Measurements from ENCODE around the gene BCAS2. TPM values are rescaled to one million over a fixed set of nuclear protein-coding genes. Genes with fewer than 3 reads are reported as not detected.

BCAS2 gene
- total RNA-seq (2014; rRNA removed; shearing (Covaris generic)), result 43.4 and 48.5 TPM in 2 replicates

DNA sequence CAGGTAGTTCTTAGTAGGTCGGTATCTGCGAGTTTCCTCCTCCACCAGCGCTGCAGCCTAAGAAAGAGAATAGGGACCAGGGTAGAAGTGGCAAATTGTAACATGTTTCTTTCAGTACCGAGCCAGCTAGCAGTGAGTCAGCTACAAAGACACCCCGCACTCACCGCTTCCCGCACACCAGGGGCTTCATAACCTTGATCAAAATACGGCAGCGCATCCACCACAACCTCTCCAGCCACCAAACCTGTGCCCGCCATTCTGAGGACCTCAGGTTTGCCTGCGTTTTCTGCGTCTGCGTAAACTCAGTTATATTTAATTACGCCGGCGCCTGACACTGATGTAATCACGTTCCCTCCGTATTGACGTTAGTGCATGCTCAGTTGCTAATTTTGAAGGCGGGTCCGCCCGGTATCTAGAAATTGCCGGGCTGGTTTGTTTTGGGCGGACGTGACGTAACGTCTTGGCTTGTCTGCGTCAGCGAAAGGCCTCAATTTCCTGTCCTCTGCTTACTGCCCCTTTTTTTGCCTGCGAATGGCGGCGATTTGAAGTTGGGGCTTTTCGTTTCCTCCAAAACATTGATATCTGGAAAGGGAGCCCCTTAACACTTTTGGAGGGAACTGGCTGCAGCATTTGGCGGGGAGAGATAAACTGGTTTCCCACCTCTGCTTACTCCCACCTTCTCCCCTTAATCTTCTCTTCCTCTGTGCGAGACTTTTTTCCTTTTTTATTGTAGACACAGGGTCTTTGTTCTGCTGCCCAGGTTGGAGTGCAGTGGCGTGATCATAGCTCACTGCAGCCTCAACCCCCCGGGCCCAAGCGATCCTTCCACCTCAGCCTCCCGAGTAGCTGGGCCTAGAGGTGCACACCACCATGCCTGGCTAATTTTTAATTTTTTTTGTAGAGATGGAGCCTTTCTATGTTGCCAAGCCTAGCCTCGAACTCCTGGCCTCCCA is at the start of gene BCAS2:
TSS of gene BCAS2 (minus strand) at position 281 of the 953 bp plus-strand sequence. CDS start at position 257, 24 bp downstream.
- in situ Hi-C loops (cut with HindIII; ENCODE audit: low sequenced_read_pairs), result no loop called here
- DNase-seq (ENCODE audit: low spot score), result peak; percentile 99

DNA sequence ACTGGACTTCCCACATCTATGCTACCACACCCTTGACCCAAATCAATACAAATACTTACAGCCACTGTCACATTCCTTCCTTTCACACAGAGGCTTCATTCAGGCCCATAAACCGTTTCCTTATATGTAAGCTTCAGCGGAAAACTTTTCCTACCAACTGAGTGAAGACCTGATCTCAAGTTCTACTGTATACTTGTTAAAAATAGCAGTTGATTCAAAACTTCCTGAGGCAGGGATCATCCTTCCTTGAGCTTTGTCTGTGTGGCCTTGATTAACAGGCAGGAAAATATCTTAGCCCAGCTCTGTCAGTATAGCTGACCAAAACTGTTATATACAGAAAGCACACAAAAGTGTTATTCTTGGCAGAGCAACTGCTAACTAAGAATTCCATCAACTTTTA is 45.7 kb upstream of the BCAS2 start:
- in situ Hi-C loops (cut with HindIII; ENCODE audit: low sequenced_read_pairs), result no loop called here

GRCh38 chr1:114623364-114623763 is 41.9 kb upstream of the BCAS2 start:
- no peak for DNase-seq (ENCODE audit: low spot score)
- in situ Hi-C loops (cut with HindIII; ENCODE audit: low sequenced_read_pairs), result no loop called here

More for the DNA sequence above, 45.7 kb upstream of the BCAS2 start:
- no peak for DNase-seq (ENCODE audit: low spot score)

- in situ Hi-C loops (cut with HindIII; ENCODE audit: low sequenced_read_pairs), result no loop called here
- DNase-seq (ENCODE audit: low spot score), result no peak
Observed at GRCh38 chr1:114620419-114620818, 39.0 kb upstream of the BCAS2 start.

DNA sequence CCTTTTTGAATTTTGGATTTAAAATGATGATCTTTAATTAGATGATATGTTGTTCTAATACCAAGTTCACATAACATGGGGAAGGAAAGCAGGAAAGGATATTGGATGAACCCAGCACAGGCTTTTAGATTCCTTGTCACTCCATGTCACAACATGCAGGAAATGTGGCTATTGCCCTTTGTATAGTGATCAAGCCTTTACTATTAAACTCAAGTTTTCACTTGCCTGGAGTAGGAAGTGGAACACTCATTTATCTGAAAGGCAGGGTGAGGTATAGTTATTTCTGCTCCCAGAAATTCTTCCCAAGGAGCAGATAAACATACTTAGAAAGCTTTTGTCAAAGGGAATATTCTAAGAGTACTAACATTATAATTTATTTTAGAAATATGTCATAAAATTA is 37.2 kb upstream of the BCAS2 start:
- in situ Hi-C loops (cut with HindIII; ENCODE audit: low sequenced_read_pairs), result no loop called here
- DNase-seq (ENCODE audit: low spot score), result no peak

- no peak for DNase-seq (ENCODE audit: low spot score)
- in situ Hi-C loops (cut with HindIII; ENCODE audit: low sequenced_read_pairs), result no loop called here
Observed at GRCh38 chr1:114610546-114611245, 29.3 kb upstream of the BCAS2 start.

DNA sequence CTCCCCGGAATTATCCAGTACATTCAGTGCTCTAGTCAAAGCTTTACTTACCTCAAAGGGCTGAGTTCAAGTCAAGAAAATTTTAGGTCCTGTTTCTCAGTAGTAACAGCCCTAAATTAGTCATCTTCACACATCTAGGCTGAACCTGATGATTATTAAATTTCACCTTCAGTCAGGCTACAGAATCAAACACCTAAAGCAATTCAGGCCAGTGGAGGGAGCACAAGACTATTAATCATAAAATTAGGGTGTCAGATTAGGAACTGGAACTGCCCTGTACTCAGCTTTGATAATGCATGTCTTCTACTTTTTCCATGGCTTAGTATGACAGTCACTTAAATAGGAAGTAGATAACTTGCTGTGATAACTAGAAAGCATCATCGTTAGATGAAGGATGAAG is 28.4 kb upstream of the BCAS2 start:
- in situ Hi-C loops (cut with HindIII; ENCODE audit: low sequenced_read_pairs), result no loop called here

GRCh38 chr1:114609026-114609425 is 27.6 kb upstream of the BCAS2 start:
- no peak for DNase-seq (ENCODE audit: low spot score)
- in situ Hi-C loops (cut with HindIII; ENCODE audit: low sequenced_read_pairs), result no loop called here

More for the DNA sequence above, 28.4 kb upstream of the BCAS2 start:
- no peak for DNase-seq (ENCODE audit: low spot score)

DNA sequence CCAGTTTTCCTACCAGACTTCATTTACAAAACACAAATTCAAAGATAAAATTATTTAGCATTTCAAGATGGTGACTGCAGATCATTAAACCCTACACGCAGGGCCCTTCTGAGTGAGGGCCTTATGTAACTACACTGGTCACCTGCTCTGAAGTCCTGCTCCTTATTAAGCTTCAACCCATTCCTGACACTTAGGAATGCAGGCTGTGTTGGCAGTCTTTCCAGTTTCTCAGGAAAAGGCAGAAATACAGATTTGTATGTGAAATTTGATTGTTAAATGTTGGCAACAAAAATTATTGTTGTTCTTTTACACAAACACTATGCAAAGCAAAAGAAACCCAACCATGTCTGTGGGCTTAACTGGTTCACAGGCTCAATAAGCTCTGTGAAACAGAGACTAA is 25.8 kb upstream of the BCAS2 start:
- no peak for DNase-seq (ENCODE audit: low spot score)
- in situ Hi-C loops (cut with HindIII; ENCODE audit: low sequenced_read_pairs), result no loop called here

DNA sequence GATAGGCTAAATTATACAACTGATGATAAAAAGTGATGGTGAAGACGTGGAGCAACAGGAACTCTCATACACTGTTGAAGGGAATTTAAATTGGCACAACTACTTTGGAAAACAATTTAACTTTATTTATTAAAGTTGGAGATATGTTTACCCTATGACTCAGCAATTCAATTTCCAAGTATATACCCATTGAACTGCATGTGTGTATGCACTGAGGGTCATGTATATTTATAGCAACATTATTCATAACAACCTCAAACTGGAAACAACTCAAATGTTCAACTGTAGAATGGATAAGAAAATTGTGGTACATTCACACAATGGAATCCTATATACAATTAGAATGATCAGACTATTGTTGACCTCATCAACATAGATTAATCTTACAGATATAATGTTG is 16.5 kb upstream of the BCAS2 start:
- DNase-seq (ENCODE audit: low spot score), result no peak
- in situ Hi-C loops (cut with HindIII; ENCODE audit: low sequenced_read_pairs), result no loop called here

DNA sequence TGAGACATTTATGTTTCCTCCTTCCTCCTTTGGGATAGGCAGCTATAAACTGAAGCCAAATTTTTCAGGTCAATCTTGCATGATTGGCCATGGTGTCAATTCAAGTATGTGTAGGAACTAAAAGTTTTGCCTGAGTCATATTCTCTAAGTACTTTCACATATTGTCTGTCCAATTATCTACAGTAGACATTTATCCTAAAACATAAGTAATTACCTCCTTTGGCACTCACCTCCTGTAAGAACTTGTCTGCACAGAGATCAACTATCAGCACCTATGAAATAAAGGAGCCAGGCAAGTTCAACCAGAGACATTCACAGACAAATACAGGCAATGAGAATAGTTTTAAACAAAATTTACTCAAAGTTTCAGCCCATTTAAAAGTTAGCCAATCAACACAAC is 14.2 kb upstream of the BCAS2 start:
- DNase-seq (ENCODE audit: low spot score), result no peak
- in situ Hi-C loops (cut with HindIII; ENCODE audit: low sequenced_read_pairs), result no loop called here

GRCh38 chr1:114594046-114594445 is 12.6 kb upstream of the BCAS2 start:
- no peak for DNase-seq (ENCODE audit: low spot score)
- in situ Hi-C loops (cut with HindIII; ENCODE audit: low sequenced_read_pairs), result no loop called here

DNA sequence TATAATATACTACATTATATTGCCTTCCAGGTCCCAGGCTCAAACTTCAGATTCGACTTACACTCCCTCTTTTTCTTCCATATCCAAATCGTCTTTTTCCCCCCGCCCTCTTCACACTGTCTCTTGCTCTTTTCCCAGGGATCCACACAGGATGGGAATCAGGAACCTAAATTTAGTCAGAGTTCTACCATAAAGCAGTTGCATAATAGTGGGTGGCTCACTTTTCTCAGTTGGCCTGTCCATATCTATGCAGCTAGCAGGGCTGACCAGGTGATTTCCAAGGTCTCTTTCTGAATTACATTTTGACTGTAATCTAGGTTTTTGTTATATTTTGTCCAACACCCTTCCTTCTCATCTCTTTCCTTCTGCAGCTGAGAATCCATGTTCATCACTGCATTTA is 7.7 kb upstream of the BCAS2 start:
- DNase-seq (ENCODE audit: low spot score), result no peak
- in situ Hi-C loops (cut with HindIII; ENCODE audit: low sequenced_read_pairs), result no loop called here

DNA sequence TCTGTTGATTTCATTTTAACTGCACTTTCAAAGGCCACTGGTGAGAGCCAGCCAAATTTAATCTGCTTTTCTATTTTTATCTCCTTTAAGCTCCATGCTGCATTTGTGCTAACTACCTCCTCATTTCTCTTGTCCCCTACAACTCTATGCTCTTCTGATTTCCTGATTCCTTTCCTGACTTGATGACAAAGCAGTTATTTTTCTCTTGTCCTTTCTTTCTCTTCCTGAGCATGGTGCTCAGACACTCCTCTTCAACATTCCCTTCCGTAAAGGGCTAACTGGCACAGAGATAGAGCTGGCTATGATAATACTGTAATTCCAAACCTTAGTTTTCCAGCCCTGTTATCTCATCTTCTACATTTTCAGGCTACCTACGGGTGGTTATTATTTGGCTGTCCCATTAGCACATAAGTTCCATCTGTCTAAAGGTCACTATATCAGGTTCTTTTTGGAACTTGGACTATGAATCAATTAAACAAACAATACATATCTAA is 6.8 kb upstream of the BCAS2 start:
- no peak for DNase-seq (ENCODE audit: low spot score)
- in situ Hi-C loops (cut with HindIII; ENCODE audit: low sequenced_read_pairs), result no loop called here

GRCh38 chr1:114587203-114587991 is 6.0 kb upstream of the BCAS2 start:
- in situ Hi-C loops (cut with HindIII; ENCODE audit: low sequenced_read_pairs), result no loop called here

DNA sequence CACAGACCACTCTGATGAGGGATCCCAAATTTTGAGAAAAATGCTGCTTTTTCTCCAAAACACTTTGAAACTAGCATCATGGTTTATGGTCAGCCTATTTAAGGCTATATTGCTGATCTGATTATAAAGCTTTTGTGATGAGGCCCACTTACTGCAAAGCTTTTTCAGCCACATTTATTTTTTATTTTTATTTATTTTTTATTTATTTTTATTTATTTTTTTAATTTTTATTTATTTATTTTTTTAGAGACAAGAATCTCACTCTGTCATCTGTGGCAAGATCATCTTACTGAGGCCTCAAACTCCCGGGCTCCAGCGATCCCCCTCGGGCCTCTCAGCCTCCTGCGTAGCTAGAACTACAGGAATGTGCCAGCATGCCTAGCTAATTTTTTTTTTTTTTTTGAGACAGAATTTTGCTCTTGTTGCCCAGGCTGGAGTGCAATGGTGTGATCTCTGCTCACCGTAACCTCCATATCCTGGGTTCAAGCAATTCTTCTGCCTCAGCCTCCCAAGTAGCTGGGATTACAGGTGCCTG is 5.2 kb upstream of the BCAS2 start:
- in situ Hi-C loops (cut with HindIII; ENCODE audit: low sequenced_read_pairs), result no loop called here
- DNase-seq (ENCODE audit: low spot score), result no peak

More at GRCh38 chr1:114587203-114587991, 6.0 kb upstream of the BCAS2 start:
- DNase-seq (ENCODE audit: low spot score), result no peak

DNA sequence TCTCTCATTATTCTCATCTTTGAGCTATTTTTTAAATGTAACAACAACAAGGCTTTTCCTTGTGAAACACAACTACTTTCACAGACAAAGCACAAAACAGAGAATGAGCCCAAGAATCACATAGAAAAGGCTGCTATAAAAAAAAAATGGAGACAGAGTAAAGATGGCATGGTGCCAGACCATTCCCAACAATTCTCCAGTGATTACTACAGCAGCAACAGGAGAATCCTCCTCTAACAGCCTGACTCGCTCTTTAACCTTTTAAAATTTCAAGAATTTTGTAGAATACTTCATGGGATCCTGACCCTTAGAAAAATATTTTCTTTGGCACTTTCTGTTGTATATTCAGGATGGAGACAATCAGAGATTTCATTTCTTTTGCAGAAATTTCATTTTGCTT is 3.8 kb upstream of the BCAS2 start:
- no peak for DNase-seq (ENCODE audit: low spot score)
- in situ Hi-C loops (cut with HindIII; ENCODE audit: low sequenced_read_pairs), result no loop called here

- DNase-seq (ENCODE audit: low spot score), result no peak
- in situ Hi-C loops (cut with HindIII; ENCODE audit: low sequenced_read_pairs), result no loop called here
Observed at GRCh38 chr1:114574365-114574764, 7.0 kb downstream of the BCAS2 start.

- DNase-seq (ENCODE audit: low spot score), result no peak
- in situ Hi-C loops (cut with HindIII; ENCODE audit: low sequenced_read_pairs), result no loop called here
Observed at GRCh38 chr1:114564141-114564540, 17.3 kb downstream of the BCAS2 start.
